ENCODE results near the gene SUSD6.

The SUSD6 gene

GRCh38 chr14:69651664-69652063, 40.3 kb downstream of the SUSD6 start:
- DNase-seq = no peak

DNA sequence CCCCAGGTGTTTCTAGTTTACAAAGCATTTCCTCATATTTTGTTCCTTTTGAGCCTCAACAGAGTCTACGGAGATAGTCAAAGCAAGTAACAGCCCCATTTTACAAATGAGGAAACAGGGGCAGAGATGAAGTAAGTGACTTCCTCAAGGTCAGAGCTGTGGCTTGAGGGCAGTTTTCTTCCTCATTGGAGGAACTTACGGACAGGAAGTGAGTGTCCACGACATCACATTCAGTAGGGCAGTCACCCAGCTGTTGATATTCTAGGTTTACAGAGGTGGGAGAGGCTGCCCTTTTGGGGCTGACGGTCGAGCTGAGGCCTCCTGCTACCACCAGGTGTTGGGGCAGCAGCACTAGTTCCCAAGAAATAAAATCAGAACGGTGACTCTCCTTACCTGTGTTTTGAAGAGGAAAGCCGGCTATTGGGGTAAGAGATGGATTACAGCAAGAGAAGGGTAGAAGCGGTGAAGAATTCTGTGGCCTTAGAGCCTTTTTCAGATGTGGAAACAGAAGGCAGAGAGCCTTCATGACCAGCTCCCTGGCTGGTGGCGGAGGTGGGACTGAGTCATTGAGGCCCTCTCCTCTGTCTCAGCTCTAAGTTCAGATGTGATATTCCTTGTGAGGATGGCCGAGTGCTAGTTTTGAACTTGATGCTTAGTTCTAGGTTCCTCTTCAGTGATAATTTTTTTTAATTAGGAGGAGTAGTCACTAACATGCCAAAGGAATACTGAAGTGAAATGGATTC, 41.7 kb downstream of the SUSD6 start:
- DNase-seq = no peak

GRCh38 chr14:69654116-69654515, 42.7 kb downstream of the SUSD6 start:
- no peak for DNase-seq

- DNase-seq = no peak
Measured at GRCh38 chr14:69657950-69658355, 46.6 kb downstream of the SUSD6 start.

GRCh38 chr14:69658664-69659261, 47.4 kb downstream of the SUSD6 start:
- no peak for DNase-seq

DNA sequence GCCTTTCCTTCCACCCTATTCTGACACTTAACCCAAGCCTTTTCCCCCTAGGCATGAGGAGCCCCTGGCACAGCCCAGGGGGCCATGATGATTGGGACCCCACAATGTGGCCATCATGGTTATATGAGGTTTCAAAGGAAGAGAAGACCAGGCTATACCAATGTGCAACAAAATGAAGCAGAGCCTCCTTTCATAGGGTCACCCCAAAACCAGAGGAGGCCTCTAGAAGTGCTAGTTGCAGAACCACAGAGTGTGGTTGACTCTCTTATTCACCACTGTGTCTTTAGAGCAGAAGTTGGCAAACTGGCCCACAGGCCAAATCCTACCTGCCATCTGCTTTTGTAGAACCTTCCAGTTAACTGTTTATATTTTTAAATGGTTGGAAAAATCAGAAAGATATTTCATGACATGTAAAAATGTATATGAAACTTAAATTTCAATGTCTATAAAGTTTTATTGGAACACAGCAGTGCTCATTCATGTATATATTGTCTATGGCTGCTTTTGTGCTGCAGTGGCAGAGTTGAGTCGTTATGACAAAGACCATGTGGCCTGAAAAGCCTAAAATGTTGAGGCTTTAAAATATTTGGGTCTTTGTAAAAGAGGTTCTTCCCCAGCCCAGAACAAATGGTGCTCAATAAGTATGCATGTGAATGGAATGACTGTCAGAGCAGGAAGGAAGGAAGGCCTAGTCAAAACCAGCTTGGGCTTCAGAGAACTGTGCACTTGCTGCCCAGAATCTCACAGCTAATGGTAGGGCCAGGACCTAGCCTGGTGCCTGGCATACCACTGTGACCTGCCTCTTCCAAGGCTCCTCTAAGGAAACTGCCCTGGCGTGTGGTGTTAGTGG, 49.2 kb downstream of the SUSD6 start:
- no peak for DNase-seq

DNA sequence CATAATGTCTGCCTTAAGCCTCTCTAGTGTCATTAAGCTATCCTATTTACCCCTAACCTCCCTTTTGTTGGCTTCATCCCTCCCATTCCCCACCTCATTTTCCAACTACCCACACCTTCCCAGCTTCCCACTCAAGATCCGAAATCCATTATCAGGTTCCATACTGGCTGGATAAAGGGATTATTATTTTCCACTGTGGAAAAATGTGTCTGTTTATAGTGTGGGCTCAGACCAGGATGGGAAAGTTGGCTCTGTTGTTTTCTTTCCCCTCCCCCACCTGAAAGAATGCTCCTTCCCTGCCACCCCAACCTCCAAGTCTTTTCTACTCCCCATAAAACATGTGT, 49.8 kb downstream of the SUSD6 start:
- no peak for DNase-seq

DNA sequence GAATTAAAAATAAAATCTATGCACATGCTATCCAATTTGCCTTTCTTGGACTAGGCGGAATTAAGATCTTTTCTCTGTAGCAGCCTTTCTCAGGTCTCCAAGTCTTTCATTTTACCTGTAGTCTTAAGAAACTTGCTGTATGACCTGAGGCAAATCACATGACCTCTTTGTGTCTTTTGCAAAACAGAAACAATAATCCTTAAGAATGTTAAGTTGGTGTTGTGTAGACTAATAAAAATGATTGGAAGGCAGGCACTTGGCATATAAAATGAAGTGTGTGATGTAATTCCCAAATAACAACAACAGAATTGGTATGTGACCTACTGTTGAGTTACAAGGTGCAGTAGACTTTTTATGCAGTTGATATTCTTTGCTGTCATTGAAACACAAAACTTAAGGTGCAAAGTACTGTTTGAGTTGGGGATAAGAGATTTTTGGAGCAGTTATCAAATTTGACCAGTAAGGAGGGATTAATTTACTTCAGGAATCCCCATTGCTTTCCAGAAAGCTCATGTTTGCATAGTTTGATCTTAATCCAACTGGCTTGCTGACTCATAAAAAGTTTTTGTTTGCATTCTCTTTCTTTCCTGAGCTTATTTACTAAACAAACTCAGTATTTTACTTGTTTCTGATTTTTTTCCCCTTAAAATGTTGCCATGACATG, 51.4 kb downstream of the SUSD6 start:
- no peak for DNase-seq

GRCh38 chr14:69663300-69663643, 51.9 kb downstream of the SUSD6 start:
- DNase-seq = no peak

- DNase-seq = no peak
Measured at GRCh38 chr14:69664265-69664664, 52.9 kb downstream of the SUSD6 start.

GRCh38 chr14:69664865-69665526, 53.6 kb downstream of the SUSD6 start:
- no peak for DNase-seq

- no peak for DNase-seq
Measured at GRCh38 chr14:69665631-69666030, 54.2 kb downstream of the SUSD6 start.

GRCh38 chr14:69666112-69666511, 54.7 kb downstream of the SUSD6 start:
- DNase-seq = no peak

GRCh38 chr14:69666690-69667211, 55.4 kb downstream of the SUSD6 start:
- DNase-seq = no peak

DNA sequence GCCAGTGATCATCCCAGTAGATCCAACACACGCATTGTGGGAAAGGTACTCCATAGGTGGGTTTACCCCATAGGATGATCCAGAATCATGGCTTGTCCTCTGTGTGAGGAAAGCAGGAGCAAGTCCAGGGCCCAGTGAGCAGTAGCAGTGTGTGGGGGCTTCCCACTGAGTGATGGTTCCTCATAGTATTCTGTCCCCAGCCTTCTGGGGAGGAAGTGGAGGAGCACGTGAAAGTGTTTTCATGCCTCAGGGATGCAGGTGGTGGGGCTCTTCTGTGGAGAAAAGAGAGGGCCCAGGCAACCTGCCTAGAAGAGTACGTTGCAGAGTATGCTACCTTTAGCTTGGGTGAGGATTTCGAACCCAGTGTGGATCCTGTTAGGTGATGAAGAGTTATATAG, 56.5 kb downstream of the SUSD6 start:
- no peak for DNase-seq

GRCh38 chr14:69669375-69669774, 58.0 kb downstream of the SUSD6 start:
- no peak for DNase-seq

DNA sequence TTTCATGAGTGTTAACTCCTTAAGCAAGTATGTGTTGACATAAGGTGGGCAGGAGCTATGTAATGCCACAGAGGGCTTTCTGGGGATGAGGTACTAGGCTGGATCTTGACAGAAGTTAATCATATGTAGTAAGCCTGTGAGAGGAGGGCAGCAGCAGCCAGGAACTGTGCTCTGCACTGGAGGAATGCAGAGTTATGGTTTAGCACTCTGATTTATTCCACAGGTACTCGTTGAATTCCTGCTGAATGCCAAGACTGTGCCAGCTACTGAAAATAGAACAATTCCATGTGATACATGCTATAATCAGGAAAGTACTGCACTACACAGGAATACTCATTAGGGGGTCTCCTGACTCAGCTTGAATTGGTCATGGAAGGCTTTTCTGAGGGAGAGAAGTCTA, 58.7 kb downstream of the SUSD6 start:
- no peak for DNase-seq

DNA sequence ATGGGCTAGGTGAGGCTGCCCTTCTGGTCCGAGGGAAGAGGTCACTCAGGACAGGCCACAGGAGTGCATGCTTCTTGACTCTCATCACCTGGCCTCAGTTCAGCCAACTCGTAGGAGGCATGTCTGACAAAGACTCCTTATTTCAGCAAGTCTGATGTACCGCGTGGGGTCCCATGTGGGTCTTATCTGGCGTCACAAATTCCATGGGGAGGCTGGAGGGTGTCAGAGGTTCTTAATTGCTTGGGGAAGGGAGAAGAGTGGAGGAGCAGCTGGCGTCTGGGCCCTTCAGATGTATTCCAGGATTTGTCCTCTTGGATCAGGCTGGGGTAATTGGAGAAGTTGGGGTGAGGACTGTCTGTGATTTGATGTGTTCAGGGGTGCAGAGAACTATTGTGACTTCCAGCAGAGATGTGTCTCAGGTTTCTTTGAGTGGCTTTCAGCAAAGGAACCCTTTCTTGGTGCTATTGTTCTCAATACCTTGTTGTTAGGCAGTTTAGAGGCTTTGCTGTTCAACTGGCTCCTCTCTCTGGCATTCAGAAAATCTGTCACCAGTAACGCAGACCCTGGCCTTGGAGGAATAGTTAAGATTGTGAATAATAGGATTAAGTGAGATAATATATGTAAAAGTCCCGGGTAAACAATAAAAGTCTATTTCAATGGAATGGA, 60.1 kb downstream of the SUSD6 start:
- DNase-seq = no peak

GRCh38 chr14:69672356-69672755, 61.0 kb downstream of the SUSD6 start:
- DNase-seq = no peak

DNA sequence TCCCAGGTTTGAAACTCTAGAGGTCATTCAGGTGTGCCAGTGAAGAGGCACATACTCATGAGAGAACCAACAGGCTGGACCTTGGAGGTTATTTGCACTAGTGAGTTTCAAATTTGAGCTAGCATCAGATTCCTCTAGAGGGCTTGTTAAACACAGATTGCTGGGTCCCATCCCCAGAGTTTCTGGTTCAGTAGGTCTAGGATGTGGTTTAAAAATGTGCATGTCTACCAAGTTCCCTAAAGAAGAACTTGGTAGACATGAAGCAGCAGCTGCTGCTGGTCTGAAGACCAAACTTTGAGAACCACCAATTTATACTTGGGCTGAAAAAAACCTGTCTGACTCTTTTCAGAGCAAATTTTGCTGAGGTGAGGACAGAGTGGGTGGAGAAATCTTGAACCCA, 61.7 kb downstream of the SUSD6 start:
- DNase-seq = no peak

- no peak for DNase-seq
Measured at GRCh38 chr14:69673578-69674305, 62.3 kb downstream of the SUSD6 start.

Measured in SHP77 (cell line).